Epithelial cell of proximal tubule (primary cell): Measurements from ENCODE around the gene FAM153A. TPM values are rescaled to one million over a fixed set of nuclear protein-coding genes. Genes with fewer than 3 reads are reported as not detected.

ENCODE experiments used
- total RNA-seq: library from RNA; depleted of rRNA; stranded (reverse); fragments of >200 nt; gene quantifications from 2 replicates; pipeline ENCODE4 v1.2.3, GENCODE V29; 2015

The FAM153A gene
- total RNA-seq, 1 donor from 2014 or later = 0.12 TPM

Other genes with a start within 250 kb of the FAM153A start
- gene FAM193B, start 228.3 kb downstream of the FAM153A start, total RNA-seq = 22.4 and 36.4 TPM in 2 replicates
- 92.0 and 102 TPM in 2 replicates for gene TMED9, start 190.7 kb downstream of the FAM153A start, total RNA-seq
- gene B4GALT7, start 182.8 kb downstream of the FAM153A start, total RNA-seq = 31.5 and 36.8 TPM in 2 replicates
- not detected in 2 replicates for gene PROP1, start 213.3 kb upstream of the FAM153A start, total RNA-seq